GM18505 (cell line): ENCODE measurements around the gene OLFM1.

Source experiments
- ATAC-seq: cut with Tn5 transposase; IDR thresholded peaks from one replicate; pipeline ENCODE4 v1.9.1; 2021; ENCODE audit not compliant: unreplicated experiment
- POLR2A ChIP-seq: IDR thresholded peaks from 4 replicates; pipeline ENCODE4 v1.6.1; 2011; ENCODE audit warnings: borderline replicate concordance; ENCODE audit not compliant: insufficient read depth, insufficient read length; ENCODE audit errors: extremely low read depth

Gene OLFM1

GRCh38 chr9:135065804-135066203 lies 21.7 kb upstream of the OLFM1 start:
- ATAC-seq, result no peak
- TF ChIP-seq POLR2A, result no peak

- no peak for TF ChIP-seq POLR2A
- no peak for ATAC-seq
Observed at GRCh38 chr9:135066291-135066690, 21.2 kb upstream of the OLFM1 start.

GRCh38 chr9:135067096-135067710 lies 20.3 kb upstream of the OLFM1 start:
- ATAC-seq, result no peak
- no peak for TF ChIP-seq POLR2A

- TF ChIP-seq POLR2A, result no peak
- no peak for ATAC-seq
Observed at GRCh38 chr9:135068776-135069415, 18.6 kb upstream of the OLFM1 start.

- ATAC-seq, result no peak
- no peak for TF ChIP-seq POLR2A
Observed at GRCh38 chr9:135069558-135070197, 17.8 kb upstream of the OLFM1 start.

GRCh38 chr9:135070198-135070951 lies 17.1 kb upstream of the OLFM1 start:
- TF ChIP-seq POLR2A, result no peak
- ATAC-seq, result no peak

- TF ChIP-seq POLR2A, result no peak
- no peak for ATAC-seq
Observed at GRCh38 chr9:135070964-135071735, 16.3 kb upstream of the OLFM1 start.

- ATAC-seq, result no peak
- no peak for TF ChIP-seq POLR2A
Observed at GRCh38 chr9:135073081-135073740, 14.3 kb upstream of the OLFM1 start.

GRCh38 chr9:135073741-135074305 lies 13.6 kb upstream of the OLFM1 start:
- no peak for ATAC-seq
- TF ChIP-seq POLR2A, result no peak

- TF ChIP-seq POLR2A, result no peak
Observed at GRCh38 chr9:135074354-135075233, 12.9 kb upstream of the OLFM1 start.

More at GRCh38 chr9:135074354-135075233, 12.9 kb upstream of the OLFM1 start:
- no peak for ATAC-seq
